GM19324 (cell line): ENCODE measurements around the gene PRKCZ.

ENCODE experiments used
- ATAC-seq: cut with Tn5 transposase; IDR thresholded peaks from one replicate; pipeline ENCODE4 v1.9.1; 2021; ENCODE audit warnings: mild to moderate bottlenecking, moderate library complexity; ENCODE audit not compliant: unreplicated experiment, low FRiP score

PRKCZ gene

DNA sequence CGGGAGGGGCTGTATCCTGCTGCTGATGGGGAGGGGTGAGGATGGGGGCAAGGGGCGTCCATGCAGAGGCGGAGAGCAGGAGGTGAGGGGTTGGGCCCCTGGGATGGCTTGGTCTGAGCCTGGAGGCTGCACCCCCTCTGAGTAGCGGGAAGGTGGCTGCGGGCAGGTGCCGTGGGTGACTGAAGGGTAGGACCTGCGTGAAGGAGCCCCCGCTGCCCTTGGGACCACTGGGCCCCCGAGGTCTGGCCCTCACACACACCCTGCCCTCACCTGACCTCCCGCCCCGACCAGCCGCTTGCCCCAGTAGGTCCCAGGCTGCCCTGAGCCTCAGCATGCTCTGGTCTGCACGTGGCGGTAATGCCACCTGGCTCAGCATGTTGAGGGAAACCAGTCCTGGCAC is 165.1 kb downstream of the PRKCZ start:
- no peak for ATAC-seq

DNA sequence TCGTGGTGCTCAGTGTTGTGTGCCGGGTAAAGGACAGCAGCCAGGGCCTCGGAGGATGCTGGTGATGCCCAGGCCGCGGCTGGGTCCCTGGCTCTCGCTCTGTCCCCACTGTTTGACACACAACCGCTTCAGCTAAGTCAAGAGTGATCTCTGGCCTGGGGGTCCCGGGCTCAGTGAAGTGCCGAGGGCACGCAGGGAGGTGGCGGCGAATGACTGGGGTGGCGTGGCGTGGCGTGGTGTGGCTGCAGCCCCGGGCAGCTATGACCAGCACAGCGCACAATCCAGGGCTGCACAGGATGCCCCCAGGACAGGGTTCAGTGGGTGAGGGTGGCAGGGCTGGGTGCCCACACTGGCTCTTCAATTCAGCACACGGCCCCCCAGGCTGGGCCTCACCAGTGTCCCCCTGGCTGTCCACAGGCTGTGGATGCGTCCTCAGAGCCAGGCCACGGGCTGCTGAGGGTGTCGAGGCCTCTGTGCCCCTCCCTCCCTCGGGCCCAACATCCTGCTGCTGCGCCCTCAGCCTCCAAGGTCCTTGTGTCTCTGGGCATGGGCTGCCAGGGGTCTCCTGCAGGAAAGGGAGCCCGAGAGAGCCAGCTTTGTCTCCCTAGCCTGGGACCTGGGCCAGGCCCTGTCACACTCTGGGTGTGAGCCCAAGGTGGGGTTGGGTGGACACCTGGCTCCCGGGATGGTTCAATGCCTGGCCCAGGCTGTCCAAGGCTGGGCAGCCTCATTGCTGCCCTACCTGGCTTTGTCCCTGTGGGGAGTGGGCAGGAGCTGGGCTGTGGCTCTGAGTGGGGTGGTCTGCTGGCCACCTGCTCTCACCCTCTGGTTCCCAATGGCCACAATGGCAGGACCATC is 165.9 kb downstream of the PRKCZ start:
- ATAC-seq, result no peak

DNA sequence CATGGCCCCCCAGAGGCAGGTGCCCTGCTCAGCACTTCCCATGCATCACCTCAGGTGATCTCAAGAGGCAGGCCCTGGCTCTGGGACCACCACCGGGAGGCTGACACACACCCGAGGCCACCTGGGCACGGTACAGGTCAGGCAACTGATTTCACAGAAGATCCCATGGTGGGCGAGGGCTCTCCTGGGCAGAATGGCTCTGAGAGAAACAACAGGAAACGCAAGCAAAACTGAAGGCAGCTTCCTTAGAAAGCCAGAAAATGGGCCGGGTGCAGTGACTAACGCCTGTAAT is 166.5 kb downstream of the PRKCZ start:
- ATAC-seq, result no peak

DNA sequence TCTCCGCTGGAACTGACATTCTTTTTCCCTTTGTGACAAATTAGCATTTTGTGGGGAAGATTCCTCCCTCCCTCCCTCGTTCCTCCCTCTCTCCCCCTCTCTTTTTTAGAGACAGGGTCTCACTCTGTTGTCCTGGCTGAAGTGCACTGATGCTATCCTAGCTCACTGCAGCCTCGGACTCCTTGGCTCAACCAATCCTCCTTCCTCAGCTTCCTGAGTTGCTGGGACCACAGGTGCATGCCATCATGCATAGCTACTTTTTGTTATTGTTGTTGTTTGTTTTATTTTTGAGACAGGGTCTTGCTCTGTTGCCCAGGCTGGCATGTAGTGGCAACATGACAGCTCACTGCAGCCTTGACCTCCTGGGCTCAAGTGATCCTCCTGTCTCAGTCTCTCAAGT is 171.1 kb downstream of the PRKCZ start:
- ATAC-seq, result no peak

DNA sequence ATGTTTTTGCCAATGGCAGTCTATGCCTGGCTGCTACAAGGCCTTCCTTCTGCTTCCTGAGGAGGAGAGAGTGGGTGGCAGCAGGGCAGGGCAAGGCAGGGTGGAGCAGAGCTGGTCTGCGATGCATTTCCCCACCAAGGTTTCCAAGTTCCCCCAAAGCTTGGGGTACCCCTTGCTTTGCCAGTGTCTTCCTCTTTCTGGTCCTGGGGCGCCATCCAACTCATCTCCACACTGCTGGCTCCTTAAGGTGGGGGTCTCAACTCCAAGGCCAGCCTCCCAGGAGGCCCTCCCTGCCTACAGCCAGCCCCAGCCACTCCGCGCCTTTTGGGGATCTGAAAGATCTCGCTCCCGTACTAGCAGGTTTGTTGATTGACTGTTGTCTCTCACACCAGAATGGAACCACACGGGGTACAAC is 174.0 kb downstream of the PRKCZ start:
- ATAC-seq, result no peak

DNA sequence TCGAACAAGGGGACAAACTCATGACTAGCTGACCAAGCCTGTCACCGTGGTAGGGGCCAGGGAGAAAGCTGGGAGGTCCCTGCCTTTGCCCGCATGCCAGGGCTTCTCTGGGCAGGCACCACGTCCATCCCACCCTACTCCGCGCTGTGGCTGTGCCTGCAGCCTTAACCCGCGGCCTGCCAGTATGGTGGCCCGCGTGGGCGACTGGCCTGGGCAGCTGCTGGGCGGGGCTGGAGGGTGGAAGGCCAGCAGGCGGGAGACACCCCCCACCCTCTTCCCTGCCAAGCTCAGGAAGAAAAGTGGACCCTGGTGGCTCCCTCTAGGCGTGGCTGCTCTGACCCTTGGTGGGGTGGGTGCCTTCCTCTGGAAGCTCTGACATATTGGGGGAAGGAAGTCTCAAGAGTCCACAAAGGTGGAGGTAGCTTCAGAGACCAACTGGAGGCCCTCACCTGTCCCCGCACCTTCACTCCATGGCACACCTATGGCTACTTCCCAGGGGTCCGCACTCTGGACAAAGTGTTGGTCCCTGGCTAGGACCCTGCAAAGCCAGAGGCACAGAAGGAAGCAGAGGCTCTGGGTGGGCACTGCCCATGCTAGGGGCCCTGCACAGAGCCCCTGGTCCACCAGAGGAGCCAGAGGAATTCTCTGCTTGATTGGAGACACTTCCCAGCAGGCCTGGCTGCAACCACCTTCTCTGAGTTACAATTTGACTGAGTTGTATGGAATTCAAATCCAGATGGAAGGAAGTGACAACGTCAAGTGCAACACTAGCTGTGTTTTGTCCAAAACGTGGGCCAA is 174.6 kb downstream of the PRKCZ start:
- ATAC-seq, result no peak

DNA sequence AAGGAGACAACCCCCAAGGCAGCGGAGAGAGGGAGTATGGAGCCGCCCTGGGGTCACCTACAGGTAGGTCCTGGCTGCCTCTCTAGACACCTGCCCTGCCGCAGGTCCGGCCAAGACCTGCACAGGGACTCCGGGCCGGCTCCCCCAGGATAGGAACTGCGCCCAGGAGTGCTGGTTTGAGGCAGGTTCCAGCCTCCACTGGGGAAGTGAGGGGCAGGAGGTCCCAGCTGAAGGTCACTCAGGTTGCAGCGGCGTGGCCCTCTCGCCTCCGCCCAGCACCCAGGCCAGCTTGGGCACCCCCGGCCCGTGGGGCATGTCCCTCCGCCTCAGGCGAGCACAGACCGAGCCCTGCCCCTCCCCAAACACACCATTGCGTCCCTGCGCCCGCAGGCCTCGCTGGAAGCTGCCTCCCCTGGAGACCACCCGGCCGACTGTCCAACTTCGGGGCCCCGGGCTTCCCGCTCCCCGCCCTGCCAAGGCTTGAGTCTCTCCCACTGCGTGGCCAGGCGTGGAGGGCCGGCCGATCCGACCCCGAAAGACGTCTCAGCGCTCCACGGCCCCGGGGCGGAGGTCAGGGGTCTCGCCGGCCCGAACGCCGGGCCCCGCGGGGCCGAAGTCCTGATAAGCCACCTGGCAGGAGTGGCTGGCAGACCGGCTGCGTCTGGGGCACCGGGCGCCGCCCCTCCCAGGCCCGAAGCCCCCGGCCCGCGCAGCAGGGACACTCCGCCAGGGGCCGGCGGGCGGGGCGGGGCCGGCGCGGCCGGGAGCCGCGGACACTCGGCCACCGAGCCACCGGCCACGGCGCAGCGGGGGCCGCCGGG is 176.5 kb downstream of the PRKCZ start:
- peak; percentile 12 for ATAC-seq

DNA sequence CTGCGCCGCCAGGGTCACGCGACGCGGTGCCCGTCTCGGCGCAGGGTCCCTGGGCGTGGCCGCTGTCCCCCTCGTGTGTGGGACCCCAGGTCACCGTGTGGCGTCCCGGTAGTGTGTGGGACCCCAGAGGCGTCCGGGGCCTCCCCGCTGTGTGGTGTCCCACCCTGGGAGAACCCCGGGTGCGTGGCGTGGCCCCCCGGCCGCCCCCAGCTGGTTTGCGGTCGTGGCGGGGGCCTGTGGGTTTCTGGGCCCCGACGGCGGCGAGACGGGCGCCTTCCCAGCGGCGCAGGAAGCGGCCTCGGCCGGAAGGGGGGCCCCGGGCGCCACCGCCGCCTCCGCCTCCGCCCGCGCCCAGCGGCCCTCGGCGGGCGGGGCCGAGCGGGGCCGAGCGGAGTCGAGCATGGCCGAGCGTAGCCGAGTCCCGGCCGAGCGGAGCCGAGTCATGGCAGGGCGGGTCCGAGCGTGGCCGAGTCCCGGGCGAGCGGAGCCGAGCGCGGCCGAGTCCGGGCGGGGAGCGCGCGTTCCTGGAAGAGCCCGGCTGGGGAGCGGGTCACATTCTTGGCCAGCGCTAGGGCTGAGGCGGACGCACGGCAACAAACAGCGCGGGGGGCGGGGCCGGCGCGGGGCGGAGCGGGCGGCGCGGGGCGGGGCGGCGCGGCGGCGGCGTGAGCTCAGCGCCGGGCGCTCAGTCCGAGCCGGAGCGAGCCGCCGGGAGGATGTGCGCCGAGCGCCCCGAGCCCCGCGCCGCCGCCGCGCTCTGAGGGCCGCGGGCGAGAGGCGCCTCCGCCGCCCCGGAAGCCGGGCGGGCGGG is 177.3 kb downstream of the PRKCZ start:
- peak; percentile 90 for ATAC-seq

DNA sequence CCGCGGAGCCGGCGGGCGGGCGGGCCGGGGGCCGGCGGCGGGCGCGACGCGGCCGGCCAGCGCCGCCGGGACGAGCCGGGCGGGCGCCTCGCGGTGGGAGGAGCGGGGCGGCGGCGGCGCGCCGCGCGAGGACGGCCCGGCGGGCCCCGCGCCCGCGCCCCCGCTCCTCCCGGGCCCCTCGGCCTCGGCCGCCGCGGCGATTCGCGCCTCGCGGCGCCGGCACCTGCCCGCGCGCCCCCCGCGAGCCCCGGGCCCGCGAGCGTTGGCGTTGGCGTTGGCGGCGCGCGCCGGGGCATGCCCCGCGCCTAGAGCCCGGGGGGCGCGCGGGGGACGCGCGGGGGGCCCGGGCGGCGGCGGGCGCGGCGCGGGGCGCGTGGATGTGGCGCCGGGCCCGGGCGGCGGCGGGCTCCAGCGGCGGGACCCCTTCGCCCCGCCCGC is 178.0 kb downstream of the PRKCZ start, which contains the start of gene SKI:
Gene SKI, plus strand, starts transcription at position 163 of the 438 bp plus-strand sequence. CDS start 448 bp downstream, outside the sequence.
- no peak for ATAC-seq

DNA sequence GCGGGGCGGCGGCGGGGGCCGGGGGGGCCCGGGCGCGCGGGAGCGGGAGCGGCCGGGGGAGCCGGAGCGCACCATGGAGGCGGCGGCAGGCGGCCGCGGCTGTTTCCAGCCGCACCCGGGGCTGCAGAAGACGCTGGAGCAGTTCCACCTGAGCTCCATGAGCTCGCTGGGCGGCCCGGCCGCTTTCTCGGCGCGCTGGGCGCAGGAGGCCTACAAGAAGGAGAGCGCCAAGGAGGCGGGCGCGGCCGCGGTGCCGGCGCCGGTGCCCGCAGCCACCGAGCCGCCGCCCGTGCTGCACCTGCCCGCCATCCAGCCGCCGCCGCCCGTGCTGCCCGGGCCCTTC is 178.5 kb downstream of the PRKCZ start:
- no peak for ATAC-seq

DNA sequence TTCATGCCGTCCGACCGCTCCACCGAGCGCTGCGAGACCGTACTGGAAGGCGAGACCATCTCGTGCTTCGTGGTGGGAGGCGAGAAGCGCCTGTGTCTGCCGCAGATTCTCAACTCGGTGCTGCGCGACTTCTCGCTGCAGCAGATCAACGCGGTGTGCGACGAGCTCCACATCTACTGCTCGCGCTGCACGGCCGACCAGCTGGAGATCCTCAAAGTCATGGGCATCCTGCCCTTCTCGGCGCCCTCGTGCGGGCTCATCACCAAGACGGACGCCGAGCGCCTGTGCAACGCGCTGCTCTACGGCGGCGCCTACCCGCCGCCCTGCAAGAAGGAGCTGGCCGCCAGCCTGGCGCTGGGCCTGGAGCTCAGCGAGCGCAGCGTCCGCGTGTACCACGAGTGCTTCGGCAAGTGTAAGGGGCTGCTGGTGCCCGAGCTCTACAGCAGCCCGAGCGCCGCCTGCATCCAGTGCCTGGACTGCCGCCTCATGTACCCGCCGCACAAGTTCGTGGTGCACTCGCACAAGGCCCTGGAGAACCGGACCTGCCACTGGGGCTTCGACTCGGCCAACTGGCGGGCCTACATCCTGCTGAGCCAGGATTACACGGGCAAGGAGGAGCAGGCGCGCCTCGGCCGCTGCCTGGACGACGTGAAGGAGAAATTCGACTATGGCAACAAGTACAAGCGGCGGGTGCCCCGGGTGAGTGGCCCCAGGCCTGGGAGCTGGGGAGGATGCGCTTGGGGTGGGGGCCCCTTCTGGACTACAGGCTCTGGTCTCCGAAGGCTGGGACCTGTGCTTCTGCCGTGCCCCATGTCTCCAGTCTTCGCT is 179.0 kb downstream of the PRKCZ start:
- ATAC-seq, result no peak

DNA sequence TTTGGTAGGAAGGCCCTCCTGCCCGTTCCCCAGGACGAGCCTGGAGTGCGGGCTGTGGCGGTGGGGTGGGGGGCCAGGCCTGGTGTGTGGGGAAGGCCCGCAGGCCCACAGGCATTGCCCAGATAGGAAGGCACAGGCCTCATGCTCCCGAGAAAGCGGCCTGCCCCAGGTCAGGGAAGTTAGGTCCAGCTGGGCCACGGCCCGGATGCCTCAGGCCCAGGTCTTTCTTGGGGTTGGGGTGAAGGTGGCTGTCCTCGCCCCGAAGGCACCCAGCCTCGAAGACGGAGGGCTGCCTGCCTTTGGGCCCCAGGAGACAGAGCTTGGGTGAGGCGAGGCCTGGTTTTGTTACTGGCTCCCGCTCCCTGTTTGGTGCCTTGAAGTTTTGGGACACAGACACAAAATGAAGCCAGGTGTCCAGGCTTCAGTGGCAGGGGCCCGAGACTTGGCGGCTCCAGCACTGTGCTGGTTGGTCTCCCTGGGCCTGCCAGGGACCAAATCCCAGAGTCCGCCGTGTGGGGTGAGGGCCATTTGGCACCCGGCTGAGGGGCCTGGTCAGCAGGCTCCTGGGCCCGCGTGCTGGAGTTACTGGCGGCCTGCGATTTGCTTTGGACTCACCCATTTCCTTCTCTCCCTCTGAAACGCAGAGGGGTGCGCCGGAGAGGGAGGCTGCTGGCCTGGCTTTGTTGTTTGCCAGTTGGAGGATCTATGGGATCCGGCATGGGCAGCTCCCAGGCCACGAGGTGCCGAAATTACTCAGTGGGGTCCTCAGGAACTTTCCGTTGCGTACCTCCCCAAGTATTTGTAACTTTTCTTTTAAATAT is 179.9 kb downstream of the PRKCZ start:
- no peak for ATAC-seq

DNA sequence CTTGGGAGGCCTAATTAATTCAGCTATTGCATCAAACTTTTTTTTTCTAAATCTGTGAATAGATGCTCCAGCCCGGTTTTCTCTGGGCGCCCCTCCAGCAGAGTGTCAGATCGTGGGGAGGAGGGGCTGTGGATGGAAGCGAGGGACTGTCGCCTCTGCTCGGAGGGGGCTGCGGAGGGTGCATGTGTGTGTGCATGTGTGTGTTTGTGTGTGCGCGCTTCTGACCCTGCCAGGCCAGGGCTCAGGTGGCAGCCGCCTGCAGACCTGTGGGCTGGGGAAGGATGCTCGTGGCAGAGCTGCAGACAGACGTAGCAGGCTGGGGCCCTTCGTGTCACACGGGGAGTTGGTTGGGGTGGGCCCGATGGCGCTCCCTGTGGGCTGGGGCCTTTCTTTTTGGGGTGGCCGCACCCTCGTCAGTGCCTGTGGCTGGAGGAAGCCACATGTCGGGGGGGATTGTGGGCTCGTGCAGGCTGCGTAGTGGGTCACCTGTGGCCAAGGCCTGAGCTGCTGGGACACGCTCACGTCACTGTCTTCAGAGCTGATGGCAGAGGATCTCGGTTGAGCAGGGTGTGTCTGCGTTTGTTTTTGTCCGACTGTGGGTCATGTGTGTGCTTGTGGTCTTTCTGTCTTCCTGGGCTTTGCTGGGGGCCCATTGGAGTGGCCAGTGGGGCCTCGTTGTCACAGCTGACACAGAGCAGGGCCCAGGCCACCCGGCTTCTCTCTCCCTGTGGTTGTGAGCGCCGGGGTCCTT is 180.7 kb downstream of the PRKCZ start:
- no peak for ATAC-seq

DNA sequence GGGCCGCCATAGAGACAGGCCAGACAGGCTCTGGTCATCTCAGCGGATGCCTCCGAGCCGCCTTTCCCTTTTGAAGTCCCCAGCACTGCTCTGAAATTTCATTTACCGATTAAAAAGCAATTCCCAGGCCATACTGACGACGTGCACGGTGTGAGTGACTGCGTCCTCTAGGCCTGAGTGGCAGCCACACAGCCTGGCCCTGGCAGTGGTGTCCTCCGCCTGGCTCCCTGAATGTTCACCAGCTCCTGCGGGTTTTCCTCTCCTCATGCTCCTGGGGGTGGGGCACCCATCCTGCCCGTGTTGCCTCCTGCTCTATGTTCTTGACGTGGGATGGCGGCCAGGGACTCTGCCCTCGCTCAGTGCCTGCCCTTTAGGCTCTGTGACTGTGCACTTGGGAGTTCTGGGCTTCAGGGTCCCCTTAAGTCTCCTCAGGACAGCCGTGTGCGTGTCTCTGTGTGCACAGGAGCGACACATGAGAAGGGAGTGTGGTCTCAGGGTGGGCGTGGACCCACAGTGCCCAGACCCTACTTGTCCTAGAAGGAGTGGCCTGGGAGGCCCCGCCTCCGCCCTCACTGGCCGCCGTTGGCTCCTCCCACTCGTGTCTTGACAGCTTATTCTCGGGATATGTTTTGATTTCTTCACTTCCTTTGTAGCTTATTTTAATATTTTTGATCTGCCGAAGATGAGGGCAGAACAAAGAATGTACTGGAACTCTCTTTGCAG is 181.5 kb downstream of the PRKCZ start:
- ATAC-seq, result no peak

DNA sequence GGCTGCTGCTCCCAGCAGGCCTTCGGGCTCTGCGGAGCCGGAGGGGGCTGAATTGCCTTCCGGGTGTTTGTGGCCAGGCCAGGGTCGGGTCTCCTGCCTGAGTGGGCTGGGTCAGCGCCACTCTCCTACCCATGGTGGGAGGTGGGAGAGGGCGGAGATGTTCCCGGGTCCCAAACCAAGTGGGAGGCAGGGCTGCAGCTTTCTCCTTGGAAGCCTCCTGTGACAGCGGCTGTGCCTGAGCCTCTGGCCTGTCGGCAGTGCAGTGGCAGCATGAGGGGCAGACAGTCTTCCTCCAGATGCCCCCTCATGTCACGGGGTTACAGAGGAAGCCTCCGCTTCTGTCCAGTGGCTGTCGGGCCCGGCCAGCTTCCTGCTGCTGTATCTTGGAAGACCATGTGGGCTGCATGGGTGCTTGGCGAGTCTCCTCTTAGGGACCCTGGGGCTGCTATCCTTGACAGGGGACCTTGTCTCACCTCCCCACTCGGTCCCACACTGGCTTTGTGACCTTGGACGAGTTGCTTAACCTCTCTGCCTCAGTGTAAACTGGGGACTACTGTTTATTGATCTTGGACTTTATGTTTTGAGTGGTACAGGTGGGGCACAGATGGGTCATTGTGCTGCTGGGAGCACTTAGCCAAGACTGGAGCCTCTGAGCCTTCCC is 182.2 kb downstream of the PRKCZ start:
- ATAC-seq, result no peak

DNA sequence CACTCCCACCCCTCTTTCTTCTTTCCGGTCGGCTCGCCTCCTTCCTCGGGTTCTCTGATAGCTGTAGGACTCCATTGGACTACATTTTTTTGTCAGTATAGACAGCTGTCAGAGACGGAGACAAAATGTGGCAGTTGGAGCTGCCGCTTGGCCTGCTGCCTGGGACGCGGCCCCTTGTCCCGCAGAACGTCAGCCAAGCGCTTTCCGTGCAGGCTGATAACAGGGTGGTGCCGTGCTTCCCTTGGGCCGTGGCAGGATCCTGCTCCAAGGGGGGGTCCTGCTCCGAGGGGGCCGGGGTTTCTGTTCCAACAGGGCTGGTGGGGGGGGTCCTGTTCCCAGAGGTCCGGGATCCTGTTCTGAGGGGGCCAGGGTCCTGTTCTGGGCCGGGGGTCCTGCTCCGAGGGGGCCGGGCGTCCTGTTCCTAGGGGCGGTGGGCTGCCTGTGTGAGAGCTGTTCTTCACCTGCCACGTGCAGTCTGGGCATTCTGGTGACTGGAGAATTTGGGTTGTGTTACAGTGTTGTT is 182.8 kb downstream of the PRKCZ start:
- ATAC-seq, result no peak
